Karpas-422 (cell line): Measurements from ENCODE around the gene UNC5C. TPM values are rescaled to one million over a fixed set of nuclear protein-coding genes. Genes with fewer than 3 reads are reported as not detected.

ENCODE experiments used
- DNase-seq: peaks from one replicate; pipeline ENCODE4 v3.0.0-alpha.2; 2015
- H2AFZ ChIP-seq: fragments of 200-600 bp; sonication (generic); 2 replicates; pipeline ENCODE4 v1.6.1; 2014; ENCODE audit warnings: antibody characterized with exemption, low read length, mixed read lengths
- H3K27ac ChIP-seq: fragments of 200-600 bp; sonication (generic); 2 replicates; pipeline ENCODE4 v1.5.1; 2014; ENCODE audit warnings: mild to moderate bottlenecking, low read length, moderate library complexity
- H3K27me3 ChIP-seq: fragments of 200-600 bp; sonication (generic); 2 replicates; pipeline ENCODE4 v1.6.1; 2014; ENCODE audit warnings: low read length, mixed read lengths
- H3K36me3 ChIP-seq: fragments of 200-600 bp; sonication (generic); 2 replicates; pipeline ENCODE4 v1.6.1; 2014; ENCODE audit warnings: low read length, mixed read lengths; ENCODE audit not compliant: insufficient read depth
- H3K4me1 ChIP-seq: fragments of 200-600 bp; sonication (generic); 2 replicates; pipeline ENCODE4 v1.6.1; 2014; ENCODE audit warnings: mild to moderate bottlenecking, low read length, mixed read lengths
- H3K4me2 ChIP-seq: fragments of 200-600 bp; sonication (generic); 2 replicates; pipeline ENCODE4 v1.6.1; 2014; ENCODE audit warnings: low read length, low read depth, mild to moderate bottlenecking; ENCODE audit not compliant: poor library complexity, severe bottlenecking
- H3K4me3 ChIP-seq: fragments of 200-600 bp; sonication (generic); 2 replicates; pipeline ENCODE4 v1.5.1; 2014; ENCODE audit warnings: mild to moderate bottlenecking, antibody characterized with exemption, low read length, mixed read lengths
- H3K79me2 ChIP-seq: fragments of 200-600 bp; sonication (generic); 2 replicates; pipeline ENCODE4 v1.6.1; 2014; ENCODE audit warnings: mild to moderate bottlenecking, low read length, mixed read lengths
- H3K9ac ChIP-seq: fragments of 200-600 bp; sonication (generic); 2 replicates; pipeline ENCODE4 v1.6.0; 2014; ENCODE audit warnings: low read length
- H3K9me2 ChIP-seq: fragments of 200-600 bp; sonication (generic), shearing (Covaris generic); replicated peaks from 2 replicates; pipeline ENCODE4 v1.6.0; 2014; ENCODE audit warnings: mild to moderate bottlenecking, low read length, moderate library complexity; ENCODE audit not compliant: insufficient read depth
- H3K9me3 ChIP-seq: fragments of 300-700, 200-600 bp; sonication (generic); 2 replicates; pipeline ENCODE4 v1.6.1; 2014; ENCODE audit warnings: low read length, mixed read lengths
- H4K20me1 ChIP-seq: fragments of 200-600 bp; sonication (generic); 2 replicates; pipeline ENCODE4 v1.6.1; 2014; ENCODE audit warnings: mild to moderate bottlenecking, antibody characterized with exemption, low read length, low read depth; ENCODE audit not compliant: insufficient read depth
- total RNA-seq: library from RNA; depleted of rRNA; stranded (reverse); fragments of >200 nt; shearing (Covaris generic); gene quantifications from 2 replicates; pipeline ENCODE4 v1.2.3, GENCODE V29; 2014; ENCODE audit warnings: low replicate concordance

UNC5C gene
- total RNA-seq, 1 experiment from 2014 or later, result not detected

- no peaks in the 10 kb centered on the region for H3K27me3 ChIP-seq
- no peaks in the 10 kb centered on the region for H3K36me3 ChIP-seq
- H2AFZ ChIP-seq, result no peak overlapping the region
- H3K9me3 ChIP-seq, result no peaks in the 10 kb centered on the region
- no peaks in the 10 kb centered on the region for H3K79me2 ChIP-seq
- no peaks in the 10 kb centered on the region for H4K20me1 ChIP-seq
- no peak overlapping the region for H3K4me3 ChIP-seq
- H3K9ac ChIP-seq, result no peak overlapping the region
- no peak overlapping the region for H3K27ac ChIP-seq
- no peaks in the 10 kb centered on the region for H3K9me2 ChIP-seq
- no peaks in the 10 kb centered on the region for H3K4me1 ChIP-seq
- H3K4me2 ChIP-seq, result no peak overlapping the region
- no peak for DNase-seq
Measured at GRCh38 chr4:95122001-95122400, 426.8 kb downstream of the UNC5C start.

GRCh38 chr4:95120456-95120855 lies 428.3 kb downstream of the UNC5C start:
- Histone ChIP-seq H3K36me3 (no peaks in the 10 kb centered on the region), H3K4me2 (no peak overlapping the region), H4K20me1 (no peaks in the 10 kb centered on the region), H2AFZ (no peak overlapping the region), H3K27ac (no peak overlapping the region), H3K4me3 (no peak overlapping the region), H3K9me3 (no peaks in the 10 kb centered on the region), H3K9me2 (no peaks in the 10 kb centered on the region), H3K27me3 (no peaks in the 10 kb centered on the region), H3K9ac (no peak overlapping the region), H3K79me2 (no peaks in the 10 kb centered on the region), H3K4me1 (no peaks in the 10 kb centered on the region)
- DNase-seq, result no peak

GRCh38 chr4:95118497-95118896 lies 430.3 kb downstream of the UNC5C start:
- H3K9me3 ChIP-seq, result no peaks in the 10 kb centered on the region
- no peaks in the 10 kb centered on the region for H3K27me3 ChIP-seq
- H4K20me1 ChIP-seq, result no peaks in the 10 kb centered on the region
- H3K4me1 ChIP-seq, result no peaks in the 10 kb centered on the region
- H3K9me2 ChIP-seq, result no peaks in the 10 kb centered on the region
- H3K4me3 ChIP-seq, result no peak overlapping the region
- no peaks in the 10 kb centered on the region for H3K79me2 ChIP-seq
- H3K4me2 ChIP-seq, result no peak overlapping the region
- no peaks in the 10 kb centered on the region for H3K36me3 ChIP-seq
- no peak overlapping the region for H2AFZ ChIP-seq
- H3K27ac ChIP-seq, result no peak overlapping the region
- no peak for DNase-seq
- H3K9ac ChIP-seq, result no peak overlapping the region

- Histone ChIP-seq H3K4me3 (no peak overlapping the region), H3K27ac (no peak overlapping the region), H2AFZ (no peak overlapping the region), H4K20me1 (no peaks in the 10 kb centered on the region), H3K9me3 (no peaks in the 10 kb centered on the region), H3K9me2 (no peaks in the 10 kb centered on the region), H3K9ac (no peak overlapping the region), H3K4me2 (no peak overlapping the region), H3K36me3 (no peaks in the 10 kb centered on the region), H3K4me1 (no peaks in the 10 kb centered on the region), H3K79me2 (no peaks in the 10 kb centered on the region), H3K27me3 (no peaks in the 10 kb centered on the region)
- no peak for DNase-seq
Measured at GRCh38 chr4:95114521-95114920, 434.3 kb downstream of the UNC5C start.
